Activated gamma-delta T cell (primary cell): ENCODE measurements around the gene ZMAT5.

Source experiments
- DNase-seq: peaks from one replicate; lab custom pipeline; 2025; lab: John Stamatoyannopoulos, UW

Gene ZMAT5

DNA sequence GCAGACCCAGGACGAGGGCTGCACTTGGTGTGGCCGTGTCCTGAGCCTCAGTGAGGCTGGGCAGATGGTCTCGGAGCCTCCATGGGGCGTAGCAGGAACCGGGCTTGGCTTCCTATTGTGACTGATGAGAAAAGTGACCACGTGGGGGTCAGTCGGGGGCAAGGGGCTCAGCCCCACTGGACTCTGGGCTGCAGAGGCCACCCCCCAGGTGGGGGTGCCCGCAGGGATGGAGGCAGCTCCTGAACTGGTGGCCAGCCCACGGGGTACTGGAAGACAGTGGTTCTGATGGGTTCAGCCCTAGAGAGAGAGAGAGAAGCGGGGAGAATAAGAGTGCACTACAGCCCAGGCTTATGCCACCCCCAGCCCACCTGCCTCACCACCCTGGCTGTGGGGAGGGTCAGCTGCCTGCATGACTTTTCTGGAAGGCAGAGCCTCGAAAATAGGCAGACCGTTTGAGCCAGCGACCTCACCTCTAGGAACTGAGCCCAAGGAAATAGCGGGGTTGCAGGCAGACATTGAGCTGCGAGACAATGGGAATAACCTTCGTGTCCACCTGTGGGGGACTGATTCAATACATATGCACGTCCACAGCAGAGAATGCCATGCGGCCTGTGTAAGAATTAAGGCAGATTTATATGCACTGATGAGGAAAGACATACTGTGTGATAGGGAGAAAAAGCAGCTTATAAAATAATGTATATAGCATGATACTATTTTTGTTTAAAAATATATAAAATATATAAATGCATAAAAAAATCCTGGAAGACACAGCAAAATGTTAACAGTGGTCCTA lies 35.6 kb downstream of the ZMAT5 start:
- no peak for DNase-seq

DNA sequence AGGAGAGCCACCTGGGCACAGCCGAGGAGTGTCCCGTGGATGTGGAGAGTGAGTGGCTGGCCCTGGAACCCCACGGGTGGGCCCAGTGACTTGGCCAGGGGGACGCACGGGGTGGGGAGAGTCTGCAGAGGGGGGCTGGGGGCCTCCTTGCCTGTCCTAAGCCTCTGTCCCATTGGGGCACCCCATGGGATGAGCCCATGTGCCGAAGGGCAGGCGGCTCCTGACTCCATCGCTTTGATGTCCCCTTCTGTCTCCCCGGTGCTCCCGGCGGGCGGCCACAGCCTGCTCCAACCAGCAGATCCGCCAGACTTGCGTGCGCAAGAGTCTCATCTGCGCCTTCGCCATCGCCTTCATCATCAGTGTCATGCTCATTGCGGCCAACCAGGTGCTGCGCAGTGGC lies 37.6 kb downstream of the ZMAT5 start:
- DNase-seq, result no peak

- DNase-seq, result no peak
These were observed 39.7 kb downstream of the ZMAT5 start for GRCh38 chr22:29727131-29727523.

DNA sequence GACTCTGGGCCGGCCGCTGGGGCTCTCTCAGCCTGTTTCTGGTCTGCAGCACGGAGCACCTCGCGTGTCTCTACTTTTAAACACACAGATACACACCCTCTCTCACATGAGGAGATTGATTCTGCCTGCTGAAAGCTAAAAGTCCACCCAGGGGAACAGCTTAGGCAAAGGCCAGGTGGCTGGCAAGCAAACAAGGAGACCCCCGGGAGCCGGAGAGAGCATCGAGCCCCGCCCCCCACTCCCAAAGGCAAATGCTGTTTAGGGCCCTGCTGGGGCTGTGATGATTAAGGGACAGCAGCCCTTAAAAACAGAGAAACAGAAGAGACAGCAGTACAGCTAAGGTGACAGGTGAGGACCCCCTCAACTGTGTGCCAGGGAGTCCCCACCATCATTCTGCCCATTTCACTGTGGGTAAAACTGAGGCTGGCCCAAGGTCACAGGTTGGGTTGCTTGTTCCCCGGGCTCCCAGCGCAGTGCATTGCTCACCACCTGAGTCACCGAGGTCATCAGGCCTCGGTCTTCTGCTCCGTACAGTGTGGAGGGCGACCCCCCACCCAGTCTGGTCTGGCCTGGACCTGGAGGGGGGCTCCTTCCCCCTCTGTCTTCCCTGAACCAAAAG lies 40.2 kb downstream of the ZMAT5 start:
- no peak for DNase-seq

GRCh38 chr22:29726106-29726505 lies 40.7 kb downstream of the ZMAT5 start:
- DNase-seq, result no peak

DNA sequence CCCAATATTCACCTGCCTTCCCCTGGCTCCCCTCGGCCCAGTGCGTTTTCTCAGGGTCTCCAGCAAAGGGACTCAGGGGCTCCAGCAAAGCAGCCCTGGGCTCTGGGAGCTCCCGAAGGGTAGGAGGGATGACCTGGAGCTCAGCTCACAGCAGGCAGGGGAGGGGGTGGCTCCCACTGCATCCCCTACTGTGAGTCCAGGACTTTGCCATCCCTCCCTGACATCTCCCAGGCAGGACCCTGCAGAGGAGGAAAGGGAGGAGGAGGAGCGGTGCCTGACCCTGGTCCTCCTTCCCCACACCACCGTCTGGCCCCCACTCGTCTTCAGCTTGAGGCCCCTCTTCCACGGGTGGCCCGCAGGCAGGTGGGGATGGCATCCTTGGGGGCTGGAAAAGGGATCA lies 42.0 kb downstream of the ZMAT5 start:
- no peak for DNase-seq

DNA sequence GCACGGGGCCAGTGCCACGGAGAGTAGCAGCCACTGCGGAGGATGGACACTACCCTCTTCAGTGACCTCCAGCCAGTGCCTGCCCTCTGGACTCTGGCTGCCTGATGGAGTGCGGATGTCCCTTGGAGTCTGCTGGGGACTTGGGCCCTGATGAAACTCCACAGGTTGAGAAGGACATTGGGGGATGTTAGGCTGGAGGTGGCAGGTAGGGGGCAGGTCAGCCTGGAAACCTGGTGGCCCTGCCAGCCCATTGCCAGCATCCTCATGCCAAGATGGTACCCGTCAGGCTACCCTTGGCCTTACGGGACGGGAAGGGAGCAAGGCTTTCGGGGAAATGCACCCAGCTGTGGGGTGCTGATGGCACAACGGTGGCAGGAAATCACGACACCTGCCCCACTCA lies 43.0 kb downstream of the ZMAT5 start:
- DNase-seq, result no peak

DNA sequence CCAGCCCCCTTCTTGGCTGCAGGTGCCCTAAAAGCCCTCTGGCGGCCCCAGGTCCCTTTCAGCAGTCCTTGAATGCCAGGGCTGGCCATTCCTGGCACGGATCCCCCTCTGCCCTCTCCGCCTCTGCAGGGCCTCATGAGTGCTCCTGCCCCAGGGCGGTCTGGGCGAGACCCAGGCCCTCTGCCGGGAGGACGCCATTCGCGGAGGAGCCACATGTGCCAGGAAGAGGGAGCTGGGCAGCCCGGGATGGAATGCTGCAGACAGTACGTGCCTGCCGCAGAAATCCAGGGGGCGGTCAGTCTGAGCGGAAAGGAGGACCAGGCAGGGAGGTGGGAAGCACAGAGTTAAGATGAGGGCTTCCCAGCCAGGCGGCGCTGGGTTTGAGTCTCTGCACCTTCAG lies 44.2 kb downstream of the ZMAT5 start:
- no peak for DNase-seq

DNA sequence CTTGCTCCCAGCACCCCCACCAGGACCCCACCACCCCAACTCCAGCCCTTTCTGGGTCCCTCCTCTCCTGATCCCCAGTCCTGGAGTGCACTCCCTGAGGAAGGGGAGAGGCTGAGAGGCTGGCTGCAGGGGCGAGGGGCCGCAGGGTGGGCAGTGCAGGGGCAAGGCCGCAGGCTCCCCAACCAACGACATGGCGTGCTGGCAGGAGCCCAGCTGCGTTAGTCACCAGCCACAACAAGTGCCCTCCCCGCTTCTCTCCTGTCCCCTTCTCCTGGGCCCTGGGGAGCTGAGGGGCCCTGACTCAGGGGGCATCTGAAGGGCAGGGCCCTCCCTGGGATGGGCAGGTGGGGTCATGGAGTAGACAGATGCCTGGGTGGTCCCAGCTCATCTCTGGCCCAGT lies 44.7 kb downstream of the ZMAT5 start:
- no peak for DNase-seq

GRCh38 chr22:29720811-29721323 lies 45.9 kb downstream of the ZMAT5 start:
- DNase-seq, result no peak

DNA sequence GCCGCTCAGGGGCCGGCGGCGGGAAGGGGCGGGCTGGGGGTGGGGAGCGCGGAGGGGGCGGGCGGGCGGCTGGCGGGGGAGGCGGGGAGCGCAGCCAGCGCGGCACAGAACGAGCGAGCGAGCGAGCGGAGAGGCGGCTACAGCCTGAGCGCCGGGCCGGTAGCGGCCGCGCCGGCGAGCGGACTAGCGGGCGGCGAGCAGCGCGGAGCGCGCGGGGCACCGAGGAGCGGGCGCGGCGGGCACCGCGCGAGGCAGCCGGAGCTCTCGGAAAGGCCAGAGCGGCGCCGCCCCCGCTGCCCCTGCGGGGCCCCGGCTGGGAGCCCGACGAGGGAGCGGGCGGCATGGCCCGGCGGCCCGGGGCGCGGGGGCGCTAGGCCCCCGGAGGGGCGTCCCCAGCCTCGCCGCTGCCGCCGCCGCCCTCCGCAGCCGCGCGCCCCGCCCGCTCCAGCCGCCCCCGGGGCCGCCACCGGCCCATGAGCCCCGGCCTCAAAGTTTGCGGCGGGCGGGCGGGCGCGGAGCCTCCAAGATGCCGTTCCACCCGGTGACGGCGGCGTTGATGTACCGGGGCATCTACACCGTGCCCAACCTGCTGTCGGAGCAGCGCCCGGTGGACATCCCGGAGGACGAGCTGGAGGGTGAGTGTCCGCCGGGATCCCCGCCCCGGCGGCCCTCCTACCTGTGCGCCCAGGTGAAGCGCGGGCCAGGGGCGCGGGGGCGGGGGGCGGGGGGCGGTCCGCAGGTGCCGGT lies 46.7 kb downstream of the ZMAT5 start, which contains the start of gene CABP7:
CABP7 (plus strand) TSS at position 105 of the 747 bp plus-strand sequence; CDS start at position 527, 422 bp downstream.
- DNase-seq, result no peak

- no peak for DNase-seq
These were observed 47.6 kb downstream of the ZMAT5 start for GRCh38 chr22:29718949-29719898.

- no peak for DNase-seq
These were observed 49.0 kb downstream of the ZMAT5 start for GRCh38 chr22:29717789-29718188.

- DNase-seq, result no peak
These were observed 49.8 kb downstream of the ZMAT5 start for GRCh38 chr22:29716814-29717545.

- no peak for DNase-seq
These were observed 51.1 kb downstream of the ZMAT5 start for GRCh38 chr22:29715705-29716104.

GRCh38 chr22:29715240-29715639 lies 51.6 kb downstream of the ZMAT5 start:
- DNase-seq, result no peak

GRCh38 chr22:29713156-29713727 lies 53.6 kb downstream of the ZMAT5 start:
- DNase-seq, result no peak

DNA sequence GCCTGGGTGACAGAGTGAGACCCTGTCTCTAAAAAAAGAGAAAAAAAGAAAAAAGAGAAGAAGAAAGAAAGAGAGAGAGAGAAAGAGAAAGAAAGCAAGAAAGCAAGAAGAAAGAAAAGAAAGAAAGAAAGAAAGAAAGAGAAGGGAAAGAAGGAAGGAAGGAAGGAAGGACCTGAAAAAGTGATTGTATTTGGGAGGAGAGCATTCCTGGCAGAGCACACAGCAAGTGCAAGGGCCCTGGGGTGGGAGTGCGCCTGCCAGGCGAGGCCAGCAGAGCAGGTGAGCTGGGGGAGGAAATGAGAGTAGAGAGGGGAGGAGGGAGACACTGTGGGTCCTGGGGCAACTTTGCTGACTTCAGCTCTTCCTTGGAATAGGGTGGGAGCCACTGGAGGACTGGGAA lies 54.7 kb downstream of the ZMAT5 start:
- DNase-seq, result no peak

GRCh38 chr22:29710922-29711593 lies 55.7 kb downstream of the ZMAT5 start:
- DNase-seq, result no peak

DNA sequence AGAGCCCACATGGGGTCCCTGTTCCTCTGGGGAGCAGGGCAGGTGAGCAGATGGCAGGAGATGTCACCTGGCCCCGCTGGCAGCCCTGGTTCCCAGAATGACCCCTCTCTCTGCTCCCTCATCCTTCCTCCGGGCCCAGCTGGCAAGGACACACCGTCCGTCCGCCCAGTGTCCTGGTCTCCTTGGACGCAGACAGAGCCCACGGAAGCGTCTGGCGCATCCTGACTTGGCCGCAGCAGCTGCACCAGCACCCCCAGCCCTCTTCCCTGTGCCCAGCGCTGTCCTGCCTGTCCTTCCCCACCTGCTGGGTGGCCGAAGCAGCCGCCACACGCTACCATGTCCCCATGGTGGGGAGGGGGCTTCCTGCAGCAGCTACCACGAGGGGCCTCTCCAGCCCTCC lies 56.6 kb downstream of the ZMAT5 start:
- no peak for DNase-seq
